HEK293 (cell line): Measurements from ENCODE around the gene TESMIN.

ENCODE experiments used
- CTCF ChIA-PET: fragments of 350-600 bp; formaldehyde crosslinking; extraction: SDS; loops from one replicate; lab custom pipeline; 2021; ENCODE audit warnings: antibody characterized with exemption; lab: Yijun Ruan, JAX
- POLR2A ChIA-PET: fragments of 300-600 bp; formaldehyde crosslinking; extraction: SDS; loops from one replicate; lab custom pipeline; 2020; ENCODE audit warnings: antibody characterized with exemption, inconsistent platforms; lab: Yijun Ruan, JAX
- H3K27ac ChIP-seq: fragments of 200-500 bp; sonication (Bioruptor generic); 2 replicates; pipeline ENCODE4 v1.5.1; 2014; ENCODE audit warnings: low read depth, low read length, control low read depth, inconsistent platforms; ENCODE audit errors: extremely low read depth
- H3K36me3 ChIP-seq, 2 experiments: fragments of 200-500 bp in 1 of 2; sonication (Bioruptor generic) in 1 of 2; 1 replicate in 1 of 2; 2 replicates in 1 of 2; pipeline ENCODE4 v1.5.1; 2014 to 2017; ENCODE audit warnings: inconsistent platforms in 2 of 2, low read length in 2 of 2; ENCODE audit not compliant: control insufficient read depth in 2 of 2, insufficient read depth in 1 of 2
- H3K4me1 ChIP-seq: fragments of 200-500 bp; sonication (Bioruptor generic); 2 replicates; pipeline ENCODE4 v1.5.1; 2014; ENCODE audit warnings: mild to moderate bottlenecking, low read length, inconsistent platforms; ENCODE audit not compliant: control insufficient read depth, insufficient read depth
- H3K4me3 ChIP-seq: 2 replicates; pipeline ENCODE4 v1.5.1; 2011; ENCODE audit warnings: low read depth, mild to moderate bottlenecking, control low read depth, low read length, moderate library complexity
- H3K9me3 ChIP-seq: fragments of 200-500 bp; sonication (Bioruptor generic); 2 replicates; pipeline ENCODE4 v1.5.1; 2014; ENCODE audit warnings: low read depth, low read length, inconsistent platforms; ENCODE audit not compliant: control insufficient read depth, insufficient read depth
- GLIS2 ChIP-seq: fragments of 450-650 bp; formaldehyde crosslinking; IDR thresholded peaks from 2 replicates; pipeline ENCODE4 v1.5.1; 2016; ENCODE audit warnings: missing biosample characterization, missing genetic modification characterization
- KLF8 ChIP-seq: fragments of 450-650 bp; formaldehyde crosslinking; IDR thresholded peaks from 2 replicates; pipeline ENCODE4 v1.5.1; 2016; ENCODE audit warnings: missing biosample characterization, missing genetic modification characterization
- MYNN ChIP-seq: fragments of 450-650 bp; formaldehyde crosslinking; IDR thresholded peaks from 2 replicates; pipeline ENCODE4 v1.5.1; 2016; ENCODE audit warnings: missing biosample characterization, missing genetic modification characterization, borderline replicate concordance
- MZF1 ChIP-seq: fragments of 450-650 bp; formaldehyde crosslinking; IDR thresholded peaks from 2 replicates; pipeline ENCODE4 v1.5.1; 2017; ENCODE audit warnings: missing biosample characterization, missing genetic modification characterization, borderline replicate concordance
- WT1 ChIP-seq: fragments of 450-650 bp; formaldehyde crosslinking; IDR thresholded peaks from 2 replicates; pipeline ENCODE4 v1.5.1; 2016; ENCODE audit warnings: missing biosample characterization, missing genetic modification characterization
- ZFP69B ChIP-seq: fragments of 450-650 bp; formaldehyde crosslinking; IDR thresholded peaks from 2 replicates; pipeline ENCODE4 v1.5.1; 2016; ENCODE audit warnings: missing biosample characterization, missing genetic modification characterization
- ZNF140 ChIP-seq: fragments of 450-650 bp; formaldehyde crosslinking; IDR thresholded peaks from 2 replicates; pipeline ENCODE4 v1.5.1; 2016; ENCODE audit warnings: missing biosample characterization, missing genetic modification characterization
- ZNF155 ChIP-seq: fragments of 450-650 bp; formaldehyde crosslinking; IDR thresholded peaks from 2 replicates; pipeline ENCODE4 v1.5.1; 2016; ENCODE audit warnings: missing biosample characterization, missing genetic modification characterization
- ZNF211 ChIP-seq: fragments of 450-650 bp; formaldehyde crosslinking; IDR thresholded peaks from 2 replicates; pipeline ENCODE4 v1.5.1; 2016; ENCODE audit warnings: low read depth, missing biosample characterization, missing genetic modification characterization
- ZNF354C ChIP-seq: fragments of 450-650 bp; formaldehyde crosslinking; IDR thresholded peaks from 2 replicates; pipeline ENCODE4 v1.5.1; 2016; ENCODE audit warnings: missing biosample characterization, missing genetic modification characterization, low read depth, borderline replicate concordance
- ZNF514 ChIP-seq: fragments of 450-650 bp; formaldehyde crosslinking; IDR thresholded peaks from 2 replicates; pipeline ENCODE4 v1.5.1; 2016; ENCODE audit warnings: missing biosample characterization, missing genetic modification characterization
- ZNF560 ChIP-seq: fragments of 450-650 bp; formaldehyde crosslinking; IDR thresholded peaks from 2 replicates; pipeline ENCODE4 v1.5.1; 2017; ENCODE audit warnings: missing biosample characterization, missing genetic modification characterization, borderline replicate concordance
- ZNF600 ChIP-seq: fragments of 450-650 bp; formaldehyde crosslinking; IDR thresholded peaks from 2 replicates; pipeline ENCODE4 v1.5.1; 2016; ENCODE audit warnings: missing biosample characterization, missing genetic modification characterization
- ZNF660 ChIP-seq: fragments of 450-650 bp; IDR thresholded peaks from 2 replicates; pipeline ENCODE4 v1.5.1; 2018; ENCODE audit warnings: missing biosample characterization, mild to moderate bottlenecking, missing genetic modification characterization
- ZNF843 ChIP-seq: fragments of 450-650 bp; formaldehyde crosslinking; IDR thresholded peaks from 2 replicates; pipeline ENCODE4 v1.5.1; 2016; ENCODE audit warnings: missing biosample characterization, missing genetic modification characterization
- TF ChIP-seq, protein P1 (sequence below): fragments of 450-650 bp; formaldehyde crosslinking; conservative IDR thresholded peaks from 2 replicates; pipeline ENCODE4 v1.5.1; 2016; ENCODE audit warnings: low read depth, missing biosample characterization, missing genetic modification characterization
- TF ChIP-seq, protein P2 (sequence below): fragments of 450-650 bp; formaldehyde crosslinking; IDR thresholded peaks from 2 replicates; pipeline ENCODE4 v1.5.1; 2016; ENCODE audit warnings: missing biosample characterization, missing genetic modification characterization
- TF ChIP-seq, protein P3 (sequence below): fragments of 450-650 bp; formaldehyde crosslinking; IDR thresholded peaks from 2 replicates; pipeline ENCODE4 v1.5.1; 2016; ENCODE audit warnings: missing biosample characterization, missing genetic modification characterization

The TESMIN gene

DNA sequence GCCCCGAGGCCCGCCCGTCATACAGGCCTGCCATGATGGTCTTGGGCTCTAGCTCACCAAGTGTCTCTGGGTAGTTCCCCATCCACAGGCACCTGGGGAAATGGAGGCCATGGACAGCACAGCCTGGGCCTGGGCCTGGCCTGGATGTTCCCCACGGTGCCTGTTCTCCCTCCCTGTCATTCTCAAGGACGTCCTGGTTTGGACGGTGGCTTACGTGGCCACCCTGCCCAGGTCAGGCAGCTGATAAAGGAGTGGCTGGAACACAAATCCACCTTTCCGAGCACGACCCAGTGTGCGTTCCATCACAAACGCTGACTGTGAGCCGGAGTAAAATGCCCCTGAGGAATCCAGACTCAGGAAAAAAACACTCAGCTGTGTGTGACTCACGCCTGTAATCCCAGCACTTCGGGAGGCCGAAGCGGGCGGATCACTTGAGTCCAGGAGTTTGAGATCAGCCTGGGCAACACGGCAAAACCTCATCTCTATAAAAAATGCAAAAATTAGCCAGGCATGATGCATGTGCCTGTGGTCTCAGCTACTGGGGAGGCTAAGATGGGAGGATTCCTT lies 41.2 kb upstream of the TESMIN start (continued):
- TF ChIP-seq, protein P1, sequence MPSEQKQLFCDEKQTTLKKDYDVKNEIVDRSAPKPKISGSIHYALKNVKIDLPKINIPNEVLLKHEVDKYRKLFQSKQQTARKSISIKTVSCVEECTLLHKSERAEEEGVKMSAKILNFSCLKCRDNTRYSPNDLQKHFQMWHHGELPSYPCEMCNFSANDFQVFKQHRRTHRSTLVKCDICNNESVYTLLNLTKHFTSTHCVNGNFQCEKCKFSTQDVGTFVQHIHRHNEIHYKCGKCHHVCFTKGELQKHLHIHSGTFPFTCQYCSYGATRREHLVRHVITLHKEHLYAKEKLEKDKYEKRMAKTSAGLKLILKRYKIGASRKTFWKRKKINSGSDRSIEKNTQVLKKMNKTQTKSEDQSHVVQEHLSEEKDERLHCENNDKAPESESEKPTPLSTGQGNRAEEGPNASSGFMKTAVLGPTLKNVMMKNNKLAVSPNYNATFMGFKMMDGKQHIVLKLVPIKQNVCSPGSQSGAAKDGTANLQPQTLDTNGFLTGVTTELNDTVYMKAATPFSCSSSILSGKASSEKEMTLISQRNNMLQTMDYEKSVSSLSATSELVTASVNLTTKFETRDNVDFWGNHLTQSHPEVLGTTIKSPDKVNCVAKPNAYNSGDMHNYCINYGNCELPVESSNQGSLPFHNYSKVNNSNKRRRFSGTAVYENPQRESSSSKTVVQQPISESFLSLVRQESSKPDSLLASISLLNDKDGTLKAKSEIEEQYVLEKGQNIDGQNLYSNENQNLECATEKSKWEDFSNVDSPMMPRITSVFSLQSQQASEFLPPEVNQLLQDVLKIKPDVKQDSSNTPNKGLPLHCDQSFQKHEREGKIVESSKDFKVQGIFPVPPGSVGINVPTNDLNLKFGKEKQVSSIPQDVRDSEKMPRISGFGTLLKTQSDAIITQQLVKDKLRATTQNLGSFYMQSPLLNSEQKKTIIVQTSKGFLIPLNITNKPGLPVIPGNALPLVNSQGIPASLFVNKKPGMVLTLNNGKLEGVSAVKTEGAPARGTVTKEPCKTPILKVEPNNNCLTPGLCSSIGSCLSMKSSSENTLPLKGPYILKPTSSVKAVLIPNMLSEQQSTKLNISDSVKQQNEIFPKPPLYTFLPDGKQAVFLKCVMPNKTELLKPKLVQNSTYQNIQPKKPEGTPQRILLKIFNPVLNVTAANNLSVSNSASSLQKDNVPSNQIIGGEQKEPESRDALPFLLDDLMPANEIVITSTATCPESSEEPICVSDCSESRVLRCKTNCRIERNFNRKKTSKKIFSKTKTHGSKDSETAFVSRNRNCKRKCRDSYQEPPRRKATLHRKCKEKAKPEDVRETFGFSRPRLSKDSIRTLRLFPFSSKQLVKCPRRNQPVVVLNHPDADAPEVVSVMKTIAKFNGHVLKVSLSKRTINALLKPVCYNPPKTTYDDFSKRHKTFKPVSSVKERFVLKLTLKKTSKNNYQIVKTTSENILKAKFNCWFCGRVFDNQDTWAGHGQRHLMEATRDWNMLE (tag by site-specific recombination): no peak
- TF ChIP-seq GLIS2 (no peak), MYNN (tag by site-specific recombination) (no peak), ZNF211 (tag by site-specific recombination) (no peak), ZNF660 (tag by site-specific recombination) (no peak), ZNF600 (no peak), ZNF140 (no peak), ZNF155 (tag by site-specific recombination) (no peak), ZNF354C (tag by site-specific recombination) (no peak), KLF8 (tag by site-specific recombination) (no peak), ZNF843 (no peak)

DNA sequence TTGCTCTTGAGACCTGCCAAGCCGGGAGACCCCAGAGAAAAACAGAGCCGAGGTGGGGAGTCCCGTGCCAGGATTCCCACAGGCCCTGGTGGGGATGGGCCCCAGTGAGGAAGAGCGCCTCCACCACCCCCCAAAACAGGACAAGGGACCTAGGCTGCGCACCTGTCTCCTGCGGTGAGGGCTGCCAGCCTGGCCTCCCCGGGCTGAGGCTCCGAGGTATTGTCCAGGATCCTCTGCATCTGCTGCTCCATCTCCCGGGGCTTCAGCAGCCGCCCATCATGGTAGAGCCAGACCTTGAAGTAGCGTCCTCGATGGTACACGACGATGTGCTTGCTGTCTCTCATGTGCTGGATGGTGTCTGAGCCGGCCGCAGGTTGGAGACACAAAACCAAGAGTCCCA lies 33.3 kb upstream of the TESMIN start:
- Histone ChIP-seq H3K4me3 (no peak overlapping the region), H3K36me3 (peaks cover 0 to 37% of the 10 kb centered on the region in 2 experiments; a peak in 2 of 3 replicates), H3K27ac (no peak overlapping the region), H3K9me3 (no peaks in the 10 kb centered on the region), H3K4me1 (no peaks in the 10 kb centered on the region)
- POLR2A ChIA-PET: no interaction called here
- CTCF ChIA-PET: no interaction called here
- TF ChIP-seq ZNF560: no peak
- TF ChIP-seq, protein P2, sequence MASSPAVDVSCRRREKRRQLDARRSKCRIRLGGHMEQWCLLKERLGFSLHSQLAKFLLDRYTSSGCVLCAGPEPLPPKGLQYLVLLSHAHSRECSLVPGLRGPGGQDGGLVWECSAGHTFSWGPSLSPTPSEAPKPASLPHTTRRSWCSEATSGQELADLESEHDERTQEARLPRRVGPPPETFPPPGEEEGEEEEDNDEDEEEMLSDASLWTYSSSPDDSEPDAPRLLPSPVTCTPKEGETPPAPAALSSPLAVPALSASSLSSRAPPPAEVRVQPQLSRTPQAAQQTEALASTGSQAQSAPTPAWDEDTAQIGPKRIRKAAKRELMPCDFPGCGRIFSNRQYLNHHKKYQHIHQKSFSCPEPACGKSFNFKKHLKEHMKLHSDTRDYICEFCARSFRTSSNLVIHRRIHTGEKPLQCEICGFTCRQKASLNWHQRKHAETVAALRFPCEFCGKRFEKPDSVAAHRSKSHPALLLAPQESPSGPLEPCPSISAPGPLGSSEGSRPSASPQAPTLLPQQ (tag by site-specific recombination): no peak
- TF ChIP-seq, protein P3, sequence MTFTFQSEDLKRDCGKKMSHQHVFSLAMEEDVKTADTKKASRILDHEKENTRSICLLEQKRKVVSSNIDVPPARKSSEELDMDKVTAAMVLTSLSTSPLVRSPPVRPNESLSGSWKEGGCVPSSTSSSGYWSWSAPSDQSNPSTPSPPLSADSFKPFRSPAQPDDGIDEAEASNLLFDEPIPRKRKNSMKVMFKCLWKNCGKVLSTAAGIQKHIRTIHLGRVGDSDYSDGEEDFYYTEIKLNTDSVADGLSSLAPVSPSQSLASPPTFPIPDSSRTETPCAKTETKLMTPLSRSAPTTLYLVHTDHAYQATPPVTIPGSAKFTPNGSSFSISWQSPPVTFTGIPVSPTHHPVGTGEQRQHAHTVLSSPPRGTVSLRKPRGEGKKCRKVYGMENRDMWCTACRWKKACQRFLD (tag by site-specific recombination): no peak
- no peak for TF ChIP-seq WT1
- TF ChIP-seq MZF1 (tag by site-specific recombination): no peak
- TF ChIP-seq ZFP69B (tag by site-specific recombination): no peak
- no peak for TF ChIP-seq ZNF514 (tag by site-specific recombination)
